K562 (cell line): Measurements from ENCODE around the gene MVP. TPM values are rescaled to one million over a fixed set of nuclear protein-coding genes. Genes with fewer than 3 reads are reported as not detected.

Experiments
- DIDO1 ChIP-seq: fragments of 450-650 bp; IDR thresholded peaks from 2 replicates; pipeline ENCODE4 v1.6.1; 2016; ENCODE audit warnings: low read depth, missing biosample characterization, missing genetic modification characterization
- E2F3 ChIP-seq: fragments of 250-450 bp; sonication (Bioruptor Pico); IDR thresholded peaks from 2 replicates; pipeline ENCODE4 v1.4.0; 2020; ENCODE audit warnings: mild to moderate bottlenecking
- EGR1 ChIP-seq: fragments of 450-650 bp; conservative IDR thresholded peaks from 2 replicates; pipeline ENCODE4 v1.6.1; 2017; ENCODE audit warnings: mild to moderate bottlenecking
- ESRRA ChIP-seq: fragments of 450-650 bp; IDR thresholded peaks from 2 replicates; pipeline ENCODE4 v1.6.1; 2014; ENCODE audit warnings: low read depth, mild to moderate bottlenecking, moderate library complexity, borderline replicate concordance
- GABPB1 ChIP-seq: sonication (generic); formaldehyde crosslinking; IDR thresholded peaks from 2 replicates; pipeline ENCODE4 v1.8.0; 2022; ENCODE audit warnings: mild to moderate bottlenecking, missing genetic modification reagents
- NR2C1 ChIP-seq, 2 experiments: fragments of 450-650 bp; IDR thresholded peaks; 2 replicates each; pipeline ENCODE4 v1.6.1; 2017; ENCODE audit warnings: mild to moderate bottlenecking in 2 of 2, antibody characterized with exemption in 1 of 2, inconsistent platforms in 1 of 2, missing compliant biosample characterization in 1 of 2, missing genetic modification characterization in 1 of 2
- SMARCE1 ChIP-seq: fragments of 450-650 bp; IDR thresholded peaks from 2 replicates; pipeline ENCODE4 v1.7.1; 2016; ENCODE audit warnings: mild to moderate bottlenecking
- SNRNP70 ChIP-seq: fragments of 200-400 bp; formaldehyde crosslinking; optimal IDR thresholded peaks from 2 replicates; pipeline ENCODE3; 2017; ENCODE audit warnings: low read depth, low read length
- U2AF2 ChIP-seq: fragments of 200-400 bp; formaldehyde crosslinking; optimal IDR thresholded peaks from 2 replicates; pipeline ENCODE3; 2017; ENCODE audit warnings: low read depth, mild to moderate bottlenecking, low read length
- YY1 ChIP-seq, 3 experiments: IDR thresholded peaks; 2 replicates each; pipeline ENCODE4 v1.6.1; 2011; ENCODE audit warnings: low read length in 2 of 3, mild to moderate bottlenecking in 2 of 3, moderate library complexity in 2 of 3, borderline replicate concordance in 1 of 3, control low read depth in 1 of 3, low read depth in 1 of 3; ENCODE audit not compliant: insufficient read depth in 3 of 3, insufficient replicate concordance in 2 of 3, control insufficient read depth in 1 of 3, insufficient read length in 1 of 3; ENCODE audit errors: extremely low read depth in 1 of 3
- ZKSCAN8 ChIP-seq: fragments of 200-800 bp; sonication (Bioruptor generic); IDR thresholded peaks from 2 replicates; pipeline ENCODE4 v1.6.1; 2016; ENCODE audit warnings: missing genetic modification characterization, missing compliant biosample characterization
- ZNF764 ChIP-seq: fragments of 250-450 bp; sonication (Bioruptor Pico); IDR thresholded peaks from 2 replicates; pipeline ENCODE4 v1.4.0; 2020; ENCODE audit warnings: low read depth, mild to moderate bottlenecking, moderate library complexity
- polyA plus RNA-seq, 8 experiments: library from polyadenylated mRNA; depleted of rRNA in 4 of 8; stranded (reverse) in 5 of 8; unstranded in 3 of 8; fragments of >200 nt; fragmentation: Nextera tagmentation in 2 of 8; fragmentation: Illumina TruSeq in 1 of 8; extraction: Ambion mirVana in 2 of 8; extraction: Trizol in 1 of 8; gene quantifications; 2 replicates each; pipeline versions ENCODE4 v1.2.1 to v1.2.3, GENCODE V29; 2011 to 2014; ENCODE audit warnings: inconsistent platforms in 1 of 8, missing spikeins in 1 of 8
- total RNA-seq, 7 experiments: library from RNA; depleted of rRNA in 6 of 7; stranded (reverse); fragments of >200 nt in 6 of 7; fragmentation: Illumina TruSeq in 2 of 7; extraction: Trizol in 2 of 7; gene quantifications; 2 replicates each; pipeline versions ENCODE4 v1.2.1 to v1.2.3, GENCODE V29; 2011 to 2021; ENCODE audit warnings: low replicate concordance in 1 of 7
- TF ChIP-seq, protein P1 (sequence below), 2 experiments: fragments of 450-650 bp in 1 of 2; IDR thresholded peaks; 2 replicates each; pipeline ENCODE4 v1.6.1; 2011 to 2017; ENCODE audit warnings: low read depth in 2 of 2, antibody characterized with exemption in 1 of 2, borderline replicate concordance in 1 of 2, low read length in 1 of 2, mild to moderate bottlenecking in 1 of 2, mixed read lengths in 1 of 2; ENCODE audit not compliant: control insufficient read depth in 1 of 2
- TF ChIP-seq, protein P2 (sequence below): fragments of 250-450 bp; sonication (Bioruptor Pico); IDR thresholded peaks from 2 replicates; pipeline ENCODE4 v1.8.0; 2021; ENCODE audit warnings: mild to moderate bottlenecking, moderate library complexity
- TF ChIP-seq, protein P3 (sequence below): fragments of 250-450 bp; sonication (Bioruptor Pico); IDR thresholded peaks from 2 replicates; pipeline ENCODE4 v1.8.0; 2022; ENCODE audit warnings: inconsistent platforms, mild to moderate bottlenecking, moderate library complexity, borderline replicate concordance
- TF ChIP-seq, protein P4 (sequence below): fragments of 450-650 bp; formaldehyde crosslinking; IDR thresholded peaks from 2 replicates; pipeline ENCODE4 v1.4.0; 2022; ENCODE audit warnings: missing genetic modification characterization
- TF ChIP-seq, protein P5 (sequence below): fragments of 250-450 bp; sonication (Bioruptor Pico); IDR thresholded peaks from 2 replicates; pipeline ENCODE4 v1.8.0; 2022; ENCODE audit warnings: moderate library complexity, mild to moderate bottlenecking, inconsistent platforms

The MVP gene
- total and polyA plus RNA-seq, 9 of the 15 experiments (the other 6 are each of a cell fraction or from before 2014, with no cell fraction given): 0.39 to 1.9 (median 0.76) TPM; not detected in 2

DNA sequence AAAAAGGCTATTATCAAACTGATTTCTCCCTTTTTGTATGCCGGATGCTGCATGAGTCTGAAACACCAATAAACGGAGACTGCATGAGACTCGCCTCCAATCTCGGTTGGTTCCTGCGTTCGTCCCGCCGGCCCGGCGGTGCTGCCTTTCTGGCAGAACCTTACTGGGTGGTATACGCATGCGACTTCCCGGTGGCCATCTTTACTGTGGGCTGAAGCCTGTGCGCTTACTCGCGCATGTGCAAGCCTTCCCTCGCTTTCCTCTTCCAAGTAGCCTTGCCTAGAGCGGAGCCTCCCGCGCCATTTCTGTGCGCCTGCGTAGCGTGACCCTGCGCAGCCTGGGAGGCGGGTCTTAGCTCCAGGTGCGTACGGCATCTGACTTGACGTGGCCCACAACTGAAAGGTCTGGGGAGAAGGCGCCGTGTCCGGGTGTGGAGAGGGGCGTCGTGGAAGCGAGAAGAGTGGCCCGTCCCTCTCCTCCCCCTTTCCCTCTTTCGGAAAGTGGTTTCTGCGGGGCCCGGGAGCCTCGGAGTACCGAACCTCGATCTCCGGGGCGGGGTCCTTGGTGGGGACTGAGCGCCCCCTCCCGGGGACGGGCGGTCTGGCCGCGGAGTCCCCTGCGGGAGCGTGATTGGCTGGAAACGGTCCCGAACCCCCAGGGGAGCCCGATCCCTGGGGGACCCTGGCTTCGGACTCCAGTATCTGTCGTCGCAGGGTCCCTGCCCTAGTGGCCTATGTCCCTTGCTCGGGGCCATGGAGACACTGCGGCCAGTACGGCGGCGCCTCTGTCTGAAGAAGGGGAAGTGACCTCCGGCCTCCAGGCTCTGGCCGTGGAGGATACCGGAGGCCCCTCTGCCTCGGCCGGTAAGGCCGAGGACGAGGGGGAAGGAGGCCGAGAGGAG is 4.2 kb upstream of the MVP start, which contains the start of gene PAGR1 (continued):
- TF ChIP-seq, protein P1, sequence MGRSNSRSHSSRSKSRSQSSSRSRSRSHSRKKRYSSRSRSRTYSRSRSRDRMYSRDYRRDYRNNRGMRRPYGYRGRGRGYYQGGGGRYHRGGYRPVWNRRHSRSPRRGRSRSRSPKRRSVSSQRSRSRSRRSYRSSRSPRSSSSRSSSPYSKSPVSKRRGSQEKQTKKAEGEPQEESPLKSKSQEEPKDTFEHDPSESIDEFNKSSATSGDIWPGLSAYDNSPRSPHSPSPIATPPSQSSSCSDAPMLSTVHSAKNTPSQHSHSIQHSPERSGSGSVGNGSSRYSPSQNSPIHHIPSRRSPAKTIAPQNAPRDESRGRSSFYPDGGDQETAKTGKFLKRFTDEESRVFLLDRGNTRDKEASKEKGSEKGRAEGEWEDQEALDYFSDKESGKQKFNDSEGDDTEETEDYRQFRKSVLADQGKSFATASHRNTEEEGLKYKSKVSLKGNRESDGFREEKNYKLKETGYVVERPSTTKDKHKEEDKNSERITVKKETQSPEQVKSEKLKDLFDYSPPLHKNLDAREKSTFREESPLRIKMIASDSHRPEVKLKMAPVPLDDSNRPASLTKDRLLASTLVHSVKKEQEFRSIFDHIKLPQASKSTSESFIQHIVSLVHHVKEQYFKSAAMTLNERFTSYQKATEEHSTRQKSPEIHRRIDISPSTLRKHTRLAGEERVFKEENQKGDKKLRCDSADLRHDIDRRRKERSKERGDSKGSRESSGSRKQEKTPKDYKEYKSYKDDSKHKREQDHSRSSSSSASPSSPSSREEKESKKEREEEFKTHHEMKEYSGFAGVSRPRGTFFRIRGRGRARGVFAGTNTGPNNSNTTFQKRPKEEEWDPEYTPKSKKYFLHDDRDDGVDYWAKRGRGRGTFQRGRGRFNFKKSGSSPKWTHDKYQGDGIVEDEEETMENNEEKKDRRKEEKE (IDR thresholded peaks at IDR 0.05; ENCODE audit: borderline replicate concordance in 1 of 2, control insufficient read depth in 1 of 2, low read depth in 2 of 2, low read length in 1 of 2): no peak
- TF ChIP-seq EGR1 (peak; percentile 41), E2F3 (peak; percentile 95), SNRNP70 (no peak), DIDO1 (tag) (peak; percentile 59; the same call in 1 of the 2 replicates), GABPB1 (peak; percentile 79), ZNF764 (no peak), ZKSCAN8 (CRISPR knock-in tag) (no peak), SMARCE1 (0 out of 2 replicates have a peak, but pooled peaks have one; percentile 21), YY1 (IDR thresholded peaks at IDR 0.05; ENCODE audit: borderline replicate concordance in 1 of 3, control insufficient read depth in 1 of 3, extremely low read depth in 1 of 3, insufficient read depth in 3 of 3, insufficient read length in 1 of 3, insufficient replicate concordance in 2 of 3, low read depth in 1 of 3, low read length in 2 of 3) (peak; percentile 99 to 100 (median 100)), NR2C1 (IDR thresholded peaks at IDR 0.05) (peak; percentile 93), NR2C1 (tag; IDR thresholded peaks at IDR 0.05) (peak; percentile 95), ESRRA (peak; percentile 59; the same call in 1 of the 2 replicates), U2AF2 (no peak)
- TF ChIP-seq, protein P2, sequence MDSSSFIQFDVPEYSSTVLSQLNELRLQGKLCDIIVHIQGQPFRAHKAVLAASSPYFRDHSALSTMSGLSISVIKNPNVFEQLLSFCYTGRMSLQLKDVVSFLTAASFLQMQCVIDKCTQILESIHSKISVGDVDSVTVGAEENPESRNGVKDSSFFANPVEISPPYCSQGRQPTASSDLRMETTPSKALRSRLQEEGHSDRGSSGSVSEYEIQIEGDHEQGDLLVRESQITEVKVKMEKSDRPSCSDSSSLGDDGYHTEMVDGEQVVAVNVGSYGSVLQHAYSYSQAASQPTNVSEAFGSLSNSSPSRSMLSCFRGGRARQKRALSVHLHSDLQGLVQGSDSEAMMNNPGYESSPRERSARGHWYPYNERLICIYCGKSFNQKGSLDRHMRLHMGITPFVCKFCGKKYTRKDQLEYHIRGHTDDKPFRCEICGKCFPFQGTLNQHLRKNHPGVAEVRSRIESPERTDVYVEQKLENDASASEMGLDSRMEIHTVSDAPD: no peak
- TF ChIP-seq, protein P3, sequence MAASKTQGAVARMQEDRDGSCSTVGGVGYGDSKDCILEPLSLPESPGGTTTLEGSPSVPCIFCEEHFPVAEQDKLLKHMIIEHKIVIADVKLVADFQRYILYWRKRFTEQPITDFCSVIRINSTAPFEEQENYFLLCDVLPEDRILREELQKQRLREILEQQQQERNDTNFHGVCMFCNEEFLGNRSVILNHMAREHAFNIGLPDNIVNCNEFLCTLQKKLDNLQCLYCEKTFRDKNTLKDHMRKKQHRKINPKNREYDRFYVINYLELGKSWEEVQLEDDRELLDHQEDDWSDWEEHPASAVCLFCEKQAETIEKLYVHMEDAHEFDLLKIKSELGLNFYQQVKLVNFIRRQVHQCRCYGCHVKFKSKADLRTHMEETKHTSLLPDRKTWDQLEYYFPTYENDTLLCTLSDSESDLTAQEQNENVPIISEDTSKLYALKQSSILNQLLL (CRISPR knock-in tag): no peak
- TF ChIP-seq, protein P4, sequence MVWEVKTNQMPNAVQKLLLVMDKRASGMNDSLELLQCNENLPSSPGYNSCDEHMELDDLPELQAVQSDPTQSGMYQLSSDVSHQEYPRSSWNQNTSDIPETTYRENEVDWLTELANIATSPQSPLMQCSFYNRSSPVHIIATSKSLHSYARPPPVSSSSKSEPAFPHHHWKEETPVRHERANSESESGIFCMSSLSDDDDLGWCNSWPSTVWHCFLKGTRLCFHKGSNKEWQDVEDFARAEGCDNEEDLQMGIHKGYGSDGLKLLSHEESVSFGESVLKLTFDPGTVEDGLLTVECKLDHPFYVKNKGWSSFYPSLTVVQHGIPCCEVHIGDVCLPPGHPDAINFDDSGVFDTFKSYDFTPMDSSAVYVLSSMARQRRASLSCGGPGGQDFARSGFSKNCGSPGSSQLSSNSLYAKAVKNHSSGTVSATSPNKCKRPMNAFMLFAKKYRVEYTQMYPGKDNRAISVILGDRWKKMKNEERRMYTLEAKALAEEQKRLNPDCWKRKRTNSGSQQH (CRISPR knock-in tag): peak; percentile 87
- TF ChIP-seq, protein P5, sequence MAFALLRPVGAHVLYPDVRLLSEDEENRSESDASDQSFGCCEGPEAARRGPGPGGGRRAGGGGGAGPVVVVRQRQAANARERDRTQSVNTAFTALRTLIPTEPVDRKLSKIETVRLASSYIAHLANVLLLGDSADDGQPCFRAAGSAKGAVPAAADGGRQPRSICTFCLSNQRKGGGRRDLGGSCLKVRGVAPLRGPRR (CRISPR knock-in tag): 0 out of 2 replicates have a peak, but pooled peaks have one; percentile 13
